Breast epithelium (tissue), 3 donors: Measurements from ENCODE around the gene NOL3.

Source experiments
- POLR2A ChIP-seq: fragments of 450-650 bp; IDR thresholded peaks from one replicate; pipeline ENCODE4 v1.6.1; 2016; ENCODE audit warnings: antibody characterized with exemption, mild to moderate bottlenecking, moderate library complexity
- TF ChIP-seq, protein P1 (sequence below), 3 donors: fragments of 450-650 bp; IDR thresholded peaks; one replicate each; pipeline ENCODE4 v1.5.1; 2016 to 2017; ENCODE audit warnings: antibody characterized with exemption in 3 of 3, mild to moderate bottlenecking in 3 of 3, moderate library complexity in 3 of 3

DNA sequence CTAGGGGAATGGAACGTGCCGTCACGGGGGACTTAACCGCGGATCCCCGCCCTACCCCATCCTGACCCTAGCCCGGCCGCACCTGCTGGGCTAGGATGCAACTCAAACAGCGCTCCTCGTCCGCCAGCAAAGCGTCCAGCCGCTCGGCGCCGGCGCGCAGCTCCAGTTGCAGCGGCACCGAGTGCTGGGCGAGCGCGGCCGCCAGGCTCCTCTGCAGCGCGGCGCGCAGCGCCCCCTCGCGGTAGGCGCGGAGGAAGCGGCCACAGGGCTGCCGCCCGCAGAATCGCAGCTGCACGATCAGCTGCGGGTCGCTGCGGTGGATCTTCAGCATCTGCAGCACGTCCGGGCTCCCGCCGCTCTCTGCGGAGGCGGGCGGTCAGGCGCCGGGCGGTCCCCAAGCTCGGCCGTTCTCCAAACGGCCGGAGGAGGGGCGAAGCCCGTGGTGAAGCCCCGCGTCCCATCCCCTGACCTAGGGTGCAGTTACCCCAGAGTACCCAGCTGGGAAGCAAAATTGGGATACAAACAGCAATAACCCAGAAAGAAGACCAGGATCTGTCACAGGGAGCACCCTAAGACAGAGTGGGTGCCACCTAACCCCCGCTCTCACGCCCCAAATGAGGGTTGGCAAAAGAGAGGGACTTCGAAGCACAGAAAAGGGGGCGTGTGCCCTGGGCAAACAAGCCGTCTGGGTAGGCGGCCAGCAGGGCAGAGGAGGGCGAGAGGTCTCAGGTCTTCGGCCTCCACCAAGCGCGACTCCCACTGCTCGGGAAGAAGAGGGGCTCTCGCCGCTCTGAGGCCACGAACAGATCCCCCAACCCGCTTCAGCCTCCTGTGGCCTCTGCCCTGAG lies 14.8 kb upstream of the NOL3 start:
- no peak for TF ChIP-seq POLR2A
- TF ChIP-seq, protein P1, sequence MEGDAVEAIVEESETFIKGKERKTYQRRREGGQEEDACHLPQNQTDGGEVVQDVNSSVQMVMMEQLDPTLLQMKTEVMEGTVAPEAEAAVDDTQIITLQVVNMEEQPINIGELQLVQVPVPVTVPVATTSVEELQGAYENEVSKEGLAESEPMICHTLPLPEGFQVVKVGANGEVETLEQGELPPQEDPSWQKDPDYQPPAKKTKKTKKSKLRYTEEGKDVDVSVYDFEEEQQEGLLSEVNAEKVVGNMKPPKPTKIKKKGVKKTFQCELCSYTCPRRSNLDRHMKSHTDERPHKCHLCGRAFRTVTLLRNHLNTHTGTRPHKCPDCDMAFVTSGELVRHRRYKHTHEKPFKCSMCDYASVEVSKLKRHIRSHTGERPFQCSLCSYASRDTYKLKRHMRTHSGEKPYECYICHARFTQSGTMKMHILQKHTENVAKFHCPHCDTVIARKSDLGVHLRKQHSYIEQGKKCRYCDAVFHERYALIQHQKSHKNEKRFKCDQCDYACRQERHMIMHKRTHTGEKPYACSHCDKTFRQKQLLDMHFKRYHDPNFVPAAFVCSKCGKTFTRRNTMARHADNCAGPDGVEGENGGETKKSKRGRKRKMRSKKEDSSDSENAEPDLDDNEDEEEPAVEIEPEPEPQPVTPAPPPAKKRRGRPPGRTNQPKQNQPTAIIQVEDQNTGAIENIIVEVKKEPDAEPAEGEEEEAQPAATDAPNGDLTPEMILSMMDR (IDR thresholded peaks at IDR 0.05): peak; percentile 63 to 99 (median 90)
